Activated effector memory CD4-positive, alpha-beta T cell treated with anti-CD3 and anti-CD28 coated beads, Interleukin-2, amount 50 U/mL, for 16 hours (primary cell): ENCODE results near the gene SESN1.

Experiments used
- DNase-seq: peaks from one replicate; pipeline ENCODE4 v3.0.0-alpha.2; 2020

Gene SESN1

DNA sequence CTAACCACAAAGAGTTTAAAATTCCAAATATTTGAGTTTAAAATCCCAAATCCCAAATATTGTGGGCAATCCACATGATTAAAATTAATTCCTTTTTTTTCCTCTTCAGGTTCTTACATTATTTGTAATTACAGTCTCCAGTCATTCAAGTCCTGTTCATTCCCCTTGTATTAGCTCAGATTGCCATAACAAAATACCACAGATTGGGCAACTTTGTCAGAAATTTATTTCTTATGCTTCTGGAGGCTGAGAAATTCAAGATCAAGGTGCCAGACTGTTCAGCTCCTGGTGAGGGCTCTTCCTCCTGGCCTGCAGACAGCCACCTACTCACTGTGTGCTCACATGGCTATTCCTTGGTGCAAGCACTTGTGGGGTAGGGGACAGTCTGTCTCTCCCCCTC is 141.0 kb downstream of the SESN1 start:
- DNase-seq, result no peak

DNA sequence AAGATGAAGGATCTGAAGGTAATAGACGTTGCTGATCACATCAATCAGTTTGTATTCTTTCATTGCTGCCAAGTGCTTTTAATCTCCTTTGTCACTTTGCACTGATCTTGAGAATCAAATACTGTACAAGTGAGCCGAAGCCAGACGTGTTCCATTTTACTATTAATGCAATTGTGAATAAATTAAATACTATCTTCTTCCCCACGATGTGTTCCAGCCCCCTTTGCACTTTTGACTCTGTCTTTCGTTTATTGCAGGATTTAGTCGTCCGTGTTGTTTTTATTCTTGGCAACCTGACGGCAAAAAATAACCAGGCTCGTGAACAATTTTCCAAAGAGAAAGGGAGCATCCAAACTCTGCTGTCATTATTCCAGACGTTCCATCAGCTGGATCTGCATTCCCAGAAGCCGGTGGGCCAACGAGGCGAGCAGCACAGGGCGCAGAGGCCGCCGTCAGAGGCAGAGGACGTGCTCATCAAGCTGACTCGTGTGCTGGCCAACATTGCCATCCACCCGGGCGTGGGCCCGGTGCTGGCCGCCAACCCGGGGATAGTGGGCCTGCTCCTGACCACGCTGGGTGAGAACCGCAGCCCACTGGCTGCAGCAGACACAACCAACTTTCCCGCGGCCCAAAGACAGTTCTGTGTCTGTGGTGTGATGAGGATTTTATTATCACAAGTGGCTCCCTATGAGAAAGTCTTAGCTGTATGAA is 141.7 kb downstream of the SESN1 start:
- DNase-seq, result no peak

DNA sequence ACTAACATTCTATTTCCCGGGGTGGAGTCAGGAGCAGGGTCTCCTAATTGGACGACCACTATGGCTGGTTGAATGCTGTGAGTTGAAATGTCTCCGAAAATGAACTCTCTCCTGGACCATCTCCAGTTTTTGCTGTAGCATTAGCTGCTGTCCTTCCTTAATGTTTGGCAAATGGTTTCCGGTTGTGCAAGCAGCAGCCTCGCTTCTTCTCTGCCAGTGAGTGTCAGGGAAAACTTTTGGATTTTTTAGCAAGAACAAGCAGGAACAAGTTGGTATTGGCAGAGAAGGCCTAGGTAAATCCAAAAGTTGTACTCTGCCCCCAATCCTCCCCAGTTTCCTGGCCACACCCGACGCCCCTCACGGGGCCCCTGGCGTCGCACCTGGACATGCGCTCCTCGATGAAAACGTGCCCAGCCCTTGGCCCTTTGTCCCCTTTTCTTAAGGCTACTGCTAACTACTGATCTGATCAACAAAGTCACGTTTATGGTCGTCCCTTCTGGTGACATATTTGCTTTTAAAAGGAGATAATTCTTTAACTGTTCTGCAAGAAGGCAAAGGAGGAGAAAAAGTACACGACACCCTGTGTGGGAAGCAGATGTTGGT is 143.2 kb downstream of the SESN1 start:
- no peak for DNase-seq

DNA sequence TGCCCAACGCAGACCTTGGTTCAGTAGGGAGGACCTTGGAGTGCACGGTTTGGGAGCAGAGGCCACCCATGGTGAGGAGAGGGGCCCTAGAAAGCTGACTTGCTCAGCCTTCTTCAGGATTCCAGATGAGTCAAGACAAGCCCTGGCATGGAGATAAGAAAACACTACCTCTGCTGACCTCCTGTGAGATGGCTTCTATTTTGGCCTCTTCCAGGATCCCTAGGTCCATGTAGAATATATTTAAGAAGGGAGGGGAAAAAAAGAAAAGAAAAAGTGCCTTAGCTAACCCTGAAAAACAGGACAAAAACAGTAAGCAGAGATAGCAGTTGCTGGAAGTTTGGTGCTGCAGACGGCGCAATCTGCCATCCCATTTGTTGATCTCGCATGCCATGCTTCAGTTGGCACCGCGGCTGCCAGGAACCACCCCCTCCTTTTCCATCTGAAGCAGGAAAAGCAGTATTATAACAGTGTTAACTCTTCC is 146.4 kb downstream of the SESN1 start:
- DNase-seq, result no peak

DNA sequence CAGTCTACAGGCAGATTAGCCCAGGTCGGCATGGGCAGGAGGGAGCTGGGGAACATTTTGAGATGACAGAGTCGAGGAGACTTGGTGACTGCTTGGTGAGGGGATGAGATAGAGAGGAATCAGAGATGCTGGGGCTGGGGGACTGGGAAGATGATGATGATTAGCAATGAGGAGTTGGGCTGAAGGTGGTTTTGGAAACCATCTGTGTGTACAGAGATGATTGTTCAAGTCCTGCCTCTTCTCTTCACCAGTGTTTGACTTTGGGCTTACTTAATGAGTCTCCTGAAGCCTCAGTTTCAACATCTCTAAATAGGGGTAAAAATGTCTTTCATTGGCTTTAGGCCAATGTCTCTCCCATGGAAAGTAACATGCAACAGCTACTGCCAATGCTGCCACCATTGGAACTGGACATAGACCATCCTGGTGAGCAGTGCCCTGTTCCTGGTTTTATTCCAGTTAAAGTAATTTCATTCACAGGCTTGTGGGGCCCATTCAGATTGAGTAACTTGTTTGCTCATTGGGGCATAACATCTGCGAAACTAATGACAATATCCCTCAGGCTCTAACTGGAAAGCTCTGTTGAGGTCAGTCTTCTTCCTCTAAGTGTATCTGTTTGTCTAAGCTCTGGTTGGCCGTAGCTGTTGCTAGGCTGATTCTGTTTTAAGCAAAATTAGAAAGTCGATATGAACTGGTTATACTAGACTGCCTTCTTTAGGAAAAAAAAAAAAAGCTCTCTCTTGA is 147.4 kb downstream of the SESN1 start:
- DNase-seq, result no peak

DNA sequence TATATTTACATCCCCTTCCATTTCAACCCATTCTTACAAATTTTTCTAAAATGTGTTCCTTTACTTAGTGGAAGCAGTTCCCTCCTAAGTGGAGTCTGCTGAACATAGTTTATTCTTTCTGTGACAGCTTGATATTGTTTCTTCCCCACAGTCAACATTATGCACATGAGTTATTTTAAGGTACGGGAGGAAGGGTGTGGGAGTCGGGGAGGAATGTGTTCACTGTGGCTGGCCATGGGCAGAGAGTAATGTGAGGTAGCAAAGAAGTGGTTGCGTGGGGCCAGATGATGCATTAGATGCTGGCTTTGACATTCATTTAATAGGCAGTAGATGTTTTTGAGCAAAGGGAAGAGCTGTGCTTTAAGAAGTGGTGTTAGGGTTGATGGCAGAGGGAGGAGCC is 148.0 kb downstream of the SESN1 start:
- DNase-seq, result no peak

DNA sequence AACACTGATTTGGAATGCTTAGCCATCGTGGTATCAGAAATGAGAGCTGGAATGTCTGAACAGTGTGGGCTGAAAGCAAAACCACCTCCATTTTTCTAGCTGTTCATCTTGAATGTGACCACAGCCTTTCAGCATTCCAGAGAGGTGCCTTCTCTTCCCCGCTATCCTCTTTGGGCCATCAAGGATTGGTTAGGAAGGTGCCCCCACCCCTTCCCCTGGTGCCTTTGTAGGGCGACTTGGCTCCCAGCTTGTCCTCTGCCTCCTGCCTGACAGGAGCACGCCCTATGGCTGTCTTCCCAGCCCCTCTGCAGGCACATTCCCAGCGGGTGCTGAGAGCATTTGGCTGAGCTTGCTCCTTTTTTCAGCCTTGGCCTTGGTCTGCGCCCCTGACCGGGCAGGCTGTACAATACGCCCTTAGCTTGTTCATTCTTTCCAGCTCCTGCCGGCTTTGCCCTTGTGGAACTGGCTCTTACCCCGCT is 148.9 kb downstream of the SESN1 start:
- DNase-seq, result no peak

DNA sequence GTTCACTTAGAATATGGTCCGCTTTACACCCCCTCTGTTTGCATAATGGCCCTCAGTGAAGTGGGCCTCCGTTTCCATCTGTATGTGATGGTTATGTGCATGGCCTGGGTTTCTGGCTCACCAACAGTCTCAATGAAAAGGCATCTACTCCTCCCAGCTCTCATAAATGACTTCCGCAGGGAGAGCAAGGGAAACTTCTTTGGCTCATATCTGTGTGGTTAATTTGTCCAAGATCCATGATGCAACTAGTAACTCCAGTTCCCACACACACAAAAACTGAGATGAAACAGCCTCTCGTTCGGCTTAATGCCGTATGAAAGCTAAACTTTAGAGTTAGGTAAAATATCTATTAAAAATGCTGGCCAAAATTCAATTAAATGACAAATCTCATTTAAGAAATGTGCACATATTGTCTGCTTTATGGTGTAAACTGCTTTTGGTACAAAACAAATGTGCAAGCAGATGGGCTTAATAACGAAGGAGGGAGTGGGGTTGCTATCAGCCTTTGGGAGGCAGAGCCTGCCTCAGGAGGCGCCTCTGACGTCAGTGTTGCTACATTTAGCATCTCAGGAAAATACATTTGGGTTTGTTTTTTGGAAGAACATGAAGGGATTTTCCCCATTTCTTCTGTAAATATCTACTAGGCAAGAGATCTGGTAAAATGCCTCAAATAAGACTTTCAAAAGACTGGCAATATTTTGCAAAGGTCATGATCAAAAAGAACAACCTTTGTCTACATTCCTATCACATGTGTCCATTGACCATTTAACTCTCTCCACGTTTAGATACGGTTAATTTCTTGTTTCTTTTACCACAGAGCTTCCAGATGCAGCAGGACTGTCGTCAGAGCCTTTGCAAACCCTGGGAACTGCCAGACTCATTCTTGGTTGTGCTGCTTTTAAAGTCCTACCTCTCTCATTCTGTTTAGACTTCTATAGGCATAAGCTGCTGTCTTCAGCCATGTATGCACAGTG is 149.7 kb downstream of the SESN1 start:
- no peak for DNase-seq

DNA sequence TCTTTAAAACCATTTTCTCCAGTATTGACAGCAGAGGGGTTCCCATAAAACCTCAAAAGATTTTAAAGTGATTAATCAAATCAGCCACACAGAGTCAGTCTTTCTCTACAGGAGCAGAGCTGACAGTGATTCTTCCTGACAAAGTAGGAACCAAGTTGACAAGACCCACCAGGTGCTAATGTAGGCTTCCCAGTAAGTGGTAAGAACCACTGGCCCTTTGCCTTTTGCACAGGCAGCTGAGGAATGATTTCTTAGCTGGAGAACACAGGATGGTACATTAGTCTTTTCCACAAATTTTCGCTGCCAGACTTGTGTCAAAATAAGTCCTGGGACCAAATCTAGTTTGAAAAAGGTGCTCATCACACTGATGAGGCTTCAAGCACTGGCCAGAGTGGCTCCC is 150.6 kb downstream of the SESN1 start:
- no peak for DNase-seq

DNA sequence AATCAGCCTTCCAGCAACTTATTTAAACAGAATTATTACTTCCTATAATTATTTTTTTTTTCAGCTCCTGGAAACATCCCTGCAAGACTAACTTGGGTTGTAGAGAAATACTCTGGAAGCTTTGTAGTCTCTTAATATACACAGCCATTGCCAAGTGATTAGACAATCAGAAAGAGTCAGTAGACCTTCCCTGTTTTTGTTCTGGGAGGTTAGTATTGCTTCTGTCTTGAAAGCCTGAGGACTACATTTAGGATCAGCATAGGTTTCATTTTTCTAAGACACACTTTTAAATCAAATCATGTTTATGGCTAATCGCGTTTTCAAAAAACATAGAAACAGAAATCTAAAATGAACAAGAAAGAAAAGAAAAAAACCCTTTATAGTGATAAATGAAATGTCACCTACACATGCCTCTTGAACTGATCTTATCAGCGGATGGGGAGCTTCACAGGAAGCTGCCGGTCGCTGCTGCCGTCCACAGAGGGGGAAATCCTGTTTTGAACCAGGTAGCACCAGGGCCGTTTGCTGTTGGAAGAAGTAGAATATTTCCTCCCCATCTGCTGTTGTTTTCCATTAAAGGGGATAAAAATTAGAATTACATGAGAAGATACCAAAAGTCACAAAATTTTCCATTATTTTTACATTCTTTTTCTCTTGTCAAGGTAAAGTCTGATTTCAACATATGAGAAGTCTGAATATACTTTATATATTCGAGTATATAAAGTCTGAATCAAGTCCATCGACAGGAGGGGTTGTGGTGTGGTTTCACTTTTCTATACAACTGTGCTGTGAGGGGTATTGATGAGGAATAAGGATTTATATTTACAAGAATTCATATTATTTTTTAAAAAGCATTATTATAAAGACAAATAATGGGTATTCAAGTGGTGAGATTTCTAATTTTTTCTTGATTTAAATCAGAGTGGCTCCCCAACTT is 151.8 kb downstream of the SESN1 start:
- DNase-seq, result peak; percentile 87

DNA sequence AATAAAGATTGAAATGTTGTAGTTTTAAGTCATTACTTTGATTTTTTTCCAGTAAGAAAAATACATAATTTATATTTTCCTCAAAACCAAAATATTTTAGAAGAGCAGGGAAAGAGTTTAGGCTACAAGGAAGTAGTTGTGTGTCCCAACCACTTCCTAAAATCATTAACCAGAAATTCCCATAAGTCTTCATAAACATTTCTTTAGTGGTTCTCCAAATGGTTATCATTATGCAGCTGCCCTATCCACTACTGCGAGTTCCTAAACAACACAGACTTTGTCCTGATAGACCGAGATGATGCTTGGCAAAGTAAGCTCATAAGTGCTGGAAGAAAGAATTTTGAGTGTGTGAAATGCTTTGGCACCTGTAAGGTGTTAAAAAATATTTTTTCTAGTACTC is 152.8 kb downstream of the SESN1 start:
- DNase-seq, result no peak

DNA sequence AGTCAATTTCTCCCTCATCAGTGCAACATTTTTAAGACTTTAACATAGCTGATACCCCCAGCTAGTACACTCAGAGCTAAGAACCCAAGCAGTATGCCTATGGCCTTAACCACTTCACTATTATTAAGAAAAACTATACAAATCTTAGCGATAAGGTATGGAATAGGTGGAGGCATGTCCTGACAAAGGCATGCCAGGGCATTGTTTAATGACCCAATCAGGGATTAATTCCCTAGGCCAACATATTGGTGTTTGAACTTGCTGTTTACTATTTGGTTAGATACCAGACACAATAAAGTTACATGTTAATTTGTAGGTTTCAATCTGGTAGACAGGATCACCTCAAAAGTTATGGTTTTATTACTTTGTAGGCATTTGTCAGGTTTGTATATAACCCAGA is 153.4 kb downstream of the SESN1 start:
- no peak for DNase-seq

DNA sequence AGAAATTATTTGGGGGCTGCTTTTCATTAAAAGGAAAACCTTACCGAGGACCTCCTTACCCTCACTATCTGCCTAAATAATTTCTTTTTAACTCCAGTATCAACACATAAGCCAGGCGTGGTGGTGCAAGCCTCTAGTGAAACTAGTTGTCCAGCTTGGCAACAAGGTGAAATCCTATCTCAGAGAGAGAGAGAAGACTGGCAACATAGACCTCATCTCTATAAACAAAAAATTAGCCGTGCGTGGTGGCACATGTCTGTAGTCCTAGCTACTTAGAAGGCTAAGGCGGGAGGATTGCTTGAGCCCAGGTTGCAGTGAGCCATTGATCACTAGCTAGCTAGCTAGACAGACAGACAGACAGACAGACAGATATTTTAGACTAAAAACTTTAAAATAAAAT is 153.9 kb downstream of the SESN1 start:
- no peak for DNase-seq

DNA sequence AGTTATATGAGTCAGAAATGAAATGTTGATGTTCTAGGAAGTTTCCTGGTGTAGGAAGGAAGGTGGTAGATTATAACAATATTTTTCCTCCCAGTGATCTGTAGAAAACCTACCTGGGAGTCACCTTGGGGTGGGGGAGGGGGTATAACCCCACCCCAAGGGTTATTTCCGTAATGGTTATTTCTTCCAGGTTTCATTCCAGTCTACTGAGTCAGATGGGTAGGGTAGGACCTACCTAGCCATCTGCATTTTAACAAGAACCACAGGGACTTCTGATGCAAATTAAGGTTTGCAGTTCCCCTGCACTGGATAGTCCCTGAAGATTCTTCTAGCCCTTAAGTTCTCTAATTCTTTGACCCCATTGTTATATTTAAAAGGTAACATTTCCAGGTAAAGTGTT is 157.5 kb downstream of the SESN1 start:
- DNase-seq, result no peak
